GM19023 (cell line): ENCODE data around the gene UCKL1.
"Not testable (repeated sequence)": the region's sequence is repeated elsewhere in the genome, so short reads cannot be mapped to it uniquely, and the experiment has no call there.

Source experiments
- ATAC-seq: cut with Tn5 transposase; IDR thresholded peaks from one replicate; pipeline ENCODE4 v1.9.1; 2021; ENCODE audit warnings: mild to moderate bottlenecking, moderate library complexity; ENCODE audit not compliant: unreplicated experiment

Gene UCKL1

GRCh38 chr20:63924241-63924640 is 32.0 kb downstream of the UCKL1 start:
- no peak for ATAC-seq

- ATAC-seq = no peak
These were observed 32.6 kb downstream of the UCKL1 start for GRCh38 chr20:63923651-63924050.

- ATAC-seq = no peak
These were observed 36.0 kb downstream of the UCKL1 start for GRCh38 chr20:63920226-63920625.

- no peak for ATAC-seq
These were observed 37.1 kb downstream of the UCKL1 start for GRCh38 chr20:63919130-63919529.

GRCh38 chr20:63917811-63918210 is 38.4 kb downstream of the UCKL1 start:
- no peak for ATAC-seq

GRCh38 chr20:63916371-63916939 is 39.8 kb downstream of the UCKL1 start:
- ATAC-seq = not testable (repeated sequence)

GRCh38 chr20:63915471-63915870 is 40.7 kb downstream of the UCKL1 start:
- no peak for ATAC-seq

- no peak for ATAC-seq
These were observed 42.4 kb downstream of the UCKL1 start for GRCh38 chr20:63913768-63914167.

- ATAC-seq = no peak
These were observed 45.0 kb downstream of the UCKL1 start for GRCh38 chr20:63911176-63911575.

GRCh38 chr20:63908008-63908682 is 48.1 kb downstream of the UCKL1 start:
- no peak for ATAC-seq

- no peak for ATAC-seq
These were observed 52.2 kb downstream of the UCKL1 start for GRCh38 chr20:63903796-63904561.

- ATAC-seq = no peak
These were observed 55.8 kb downstream of the UCKL1 start for GRCh38 chr20:63900413-63900812.

- ATAC-seq = no peak
These were observed 57.2 kb downstream of the UCKL1 start for GRCh38 chr20:63898882-63899558.

GRCh38 chr20:63897978-63898561 is 58.1 kb downstream of the UCKL1 start:
- no peak for ATAC-seq

GRCh38 chr20:63896264-63897105 is 59.7 kb downstream of the UCKL1 start:
- no peak for ATAC-seq

- no peak for ATAC-seq
These were observed 60.3 kb downstream of the UCKL1 start for GRCh38 chr20:63895952-63896263.

- ATAC-seq = peak; percentile 7
These were observed 60.8 kb downstream of the UCKL1 start for GRCh38 chr20:63895202-63895951.

GRCh38 chr20:63894358-63895201 is 61.6 kb downstream of the UCKL1 start, which contains the start of gene DNAJC5:
Gene DNAJC5, plus strand, starts transcription at chr20:63895126. Its CDS starts 33,220 bp downstream, at chr20:63928346.
- ATAC-seq = peak; percentile 80

- no peak for ATAC-seq
These were observed 62.2 kb downstream of the UCKL1 start for GRCh38 chr20:63893999-63894357.
